Muscle of leg (tissue), 11 donors: ENCODE measurements around the gene GALNT10. TPM values are rescaled to one million over a fixed set of nuclear protein-coding genes. Genes with fewer than 3 reads are reported as not detected.
A peak's percentile ranks its signal among the peaks of the same experiment; 100 is the strongest.

Source experiments
- DNase-seq: peaks from one replicate; pipeline ENCODE4 v3.0.0; 2013
- H3K27ac ChIP-seq: one replicate; pipeline ENCODE4 v1.5.1; 2013; ENCODE audit warnings: mild to moderate bottlenecking, low read length, control low read depth
- H3K27me3 ChIP-seq: one replicate; pipeline ENCODE4 v1.6.1; 2013; ENCODE audit warnings: low read length; ENCODE audit not compliant: control insufficient read depth, insufficient read depth
- H3K36me3 ChIP-seq: one replicate; pipeline ENCODE4 v1.6.1; 2013; ENCODE audit warnings: low read length; ENCODE audit not compliant: control insufficient read depth, insufficient read depth
- H3K4me1 ChIP-seq: one replicate; pipeline ENCODE4 v1.6.1; 2013; ENCODE audit warnings: low read length; ENCODE audit not compliant: control insufficient read depth, insufficient read depth
- H3K4me3 ChIP-seq: one replicate; pipeline ENCODE4 v1.5.1; 2013; ENCODE audit warnings: low read length, control low read depth
- H3K9me3 ChIP-seq: replicated peaks from 2 replicates; pipeline ENCODE4 v1.6.1; 2013; ENCODE audit warnings: low read depth, low read length; ENCODE audit not compliant: control insufficient read depth
- WGBS: methylation state at CpG from one replicate; pipeline ENCODE4 v1.1.5; 2013; ENCODE audit warnings: missing lambda C conversion rate; ENCODE audit not compliant: insufficient coverage; 5-methylcytosine and 5-hydroxymethylcytosine counted together
- polyA plus RNA-seq, 8 donors: library from polyadenylated mRNA; unstranded; fragments of 120-200 nt; gene quantifications; one replicate each; pipeline versions ENCODE4 v1.2.1 to v1.2.3, GENCODE V29; 2013; ENCODE audit warnings: inconsistent platforms in 1 of 8, low replicate concordance in 1 of 8; ENCODE audit not compliant: insufficient read length in 8 of 8, insufficient read depth in 1 of 8
- total RNA-seq: library from RNA; stranded (reverse); fragments of 120-200 nt; gene quantifications from one replicate; pipeline ENCODE4 v1.2.4, GENCODE V29; 2013

The GALNT10 gene
- total and polyA plus RNA-seq, 9 donors: 16.6 to 27.8 (median 20.5) TPM

GRCh38 chr5:154286557-154286956, 96.0 kb downstream of the GALNT10 start:
- no CpG with 5 or more reads among the region's 3 CpGs for WGBS
- Histone ChIP-seq H3K27me3 (no peaks in the 10 kb centered on the region), H3K36me3 (no peaks in the 10 kb centered on the region), H3K9me3 (no peaks in the 10 kb centered on the region), H3K4me1 (peaks cover 11% of the 10 kb centered on the region), H3K4me3 (no peak overlapping the region), H3K27ac (peak overlapping the region; percentile 37)
- no peak for DNase-seq

GRCh38 chr5:154287136-154287535, 96.6 kb downstream of the GALNT10 start:
- Histone ChIP-seq H3K4me3 (no peak overlapping the region), H3K9me3 (no peaks in the 10 kb centered on the region), H3K27me3 (no peaks in the 10 kb centered on the region), H3K27ac (peak overlapping the region; percentile 37), H3K4me1 (peaks cover 14% of the 10 kb centered on the region), H3K36me3 (no peaks in the 10 kb centered on the region)
- WGBS: 45% methylated on average over 2 of the region's 5 CpGs
- peak; percentile 74 for DNase-seq

DNA sequence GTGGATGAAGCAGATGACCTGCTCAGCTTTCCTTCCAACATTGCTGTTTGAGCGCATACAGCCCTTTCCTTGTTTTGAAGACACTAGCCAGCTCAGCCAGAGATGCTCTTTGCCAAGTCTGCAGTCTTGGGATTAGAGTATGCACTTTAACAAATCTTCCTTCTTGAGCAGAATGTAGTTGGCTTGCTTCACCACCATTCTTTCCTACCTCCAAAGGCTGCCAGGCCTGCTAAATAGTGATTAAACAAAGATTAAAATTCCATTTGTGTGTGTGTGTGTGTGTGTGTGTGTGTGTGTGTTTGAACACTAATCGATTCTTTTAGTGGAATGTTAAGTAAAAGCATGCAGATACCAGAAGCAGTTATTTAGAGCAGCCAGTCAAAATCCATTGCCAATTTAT, 97.6 kb downstream of the GALNT10 start:
- no peak overlapping the region for H3K4me3 ChIP-seq
- peaks cover 19% of the 10 kb centered on the region for H3K4me1 ChIP-seq
- peak overlapping the region; percentile 4 for H3K27ac ChIP-seq
- no peaks in the 10 kb centered on the region for H3K36me3 ChIP-seq
- H3K9me3 ChIP-seq: no peaks in the 10 kb centered on the region
- no CpG with 5 or more reads among the region's 2 CpGs for WGBS
- peak; percentile 96 for DNase-seq
- H3K27me3 ChIP-seq: no peaks in the 10 kb centered on the region

GRCh38 chr5:154291917-154292316, 101.4 kb downstream of the GALNT10 start:
- H3K27me3 ChIP-seq: no peaks in the 10 kb centered on the region
- H3K4me3 ChIP-seq: no peak overlapping the region
- 89% methylated on average over 5 of the region's 5 CpGs for WGBS
- H3K4me1 ChIP-seq: peaks cover 15% of the 10 kb centered on the region
- no peaks in the 10 kb centered on the region for H3K9me3 ChIP-seq
- DNase-seq: no peak
- no peak overlapping the region for H3K27ac ChIP-seq
- H3K36me3 ChIP-seq: peaks cover 6% of the 10 kb centered on the region

DNA sequence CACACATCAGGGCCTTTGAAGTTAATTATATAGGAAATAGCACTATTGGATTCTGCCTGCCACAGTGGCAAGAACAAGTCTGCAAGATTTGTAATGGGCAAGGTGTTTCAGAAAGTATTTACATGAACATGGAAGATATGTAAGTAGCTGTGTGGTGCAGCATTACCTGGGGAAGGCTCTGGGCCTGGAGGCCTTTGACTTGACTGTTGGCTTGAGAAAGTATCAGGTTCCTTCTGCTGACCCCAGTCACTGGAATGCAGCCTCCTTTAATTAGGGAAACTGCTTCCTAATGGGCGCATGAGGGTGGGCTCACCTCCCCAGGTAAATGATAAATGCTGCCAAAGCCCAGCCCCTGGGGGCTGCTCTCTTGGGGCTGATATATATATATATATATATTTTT, 102.7 kb downstream of the GALNT10 start:
- no peaks in the 10 kb centered on the region for H3K27me3 ChIP-seq
- H3K4me1 ChIP-seq: peaks cover 8% of the 10 kb centered on the region
- WGBS: no CpG with 5 or more reads among the region's 1 CpG
- H3K36me3 ChIP-seq: peaks cover 11% of the 10 kb centered on the region
- H3K27ac ChIP-seq: no peak overlapping the region
- no peak overlapping the region for H3K4me3 ChIP-seq
- H3K9me3 ChIP-seq: no peaks in the 10 kb centered on the region
- DNase-seq: no peak

DNA sequence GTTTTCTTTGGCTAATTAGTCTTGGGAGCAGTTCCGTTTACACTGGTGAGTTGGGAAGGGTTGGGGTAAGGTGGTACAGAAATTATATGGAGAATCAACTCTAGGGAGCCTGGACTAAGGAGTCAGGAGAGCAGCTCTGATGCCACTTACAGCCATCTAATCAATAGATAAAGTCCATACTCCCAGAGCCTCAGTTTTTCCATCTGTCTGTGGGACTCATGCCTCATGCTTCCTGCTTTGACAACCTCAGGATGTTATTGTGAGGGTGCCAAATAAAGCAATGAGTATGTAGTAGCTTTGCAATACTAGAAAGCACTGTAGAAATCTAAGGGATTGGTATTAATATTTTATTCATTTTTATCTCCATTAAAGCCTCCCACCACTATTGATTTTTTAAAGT, 105.0 kb downstream of the GALNT10 start:
- Histone ChIP-seq H3K4me1 (peaks cover 8% of the 10 kb centered on the region), H3K9me3 (no peaks in the 10 kb centered on the region), H3K27ac (no peak overlapping the region), H3K36me3 (peaks cover 14% of the 10 kb centered on the region), H3K27me3 (no peaks in the 10 kb centered on the region), H3K4me3 (no peak overlapping the region)
- DNase-seq: no peak
- no CpG with 5 or more reads among the region's 1 CpG for WGBS

- Histone ChIP-seq H3K9me3 (no peaks in the 10 kb centered on the region), H3K27ac (no peak overlapping the region), H3K4me3 (no peak overlapping the region), H3K36me3 (peaks cover 14% of the 10 kb centered on the region), H3K27me3 (no peaks in the 10 kb centered on the region), H3K4me1 (peaks cover 11% of the 10 kb centered on the region)
- 73% methylated on average over 4 of the region's 6 CpGs for WGBS
- DNase-seq: no peak
These were observed 106.1 kb downstream of the GALNT10 start for GRCh38 chr5:154296525-154297159.

DNA sequence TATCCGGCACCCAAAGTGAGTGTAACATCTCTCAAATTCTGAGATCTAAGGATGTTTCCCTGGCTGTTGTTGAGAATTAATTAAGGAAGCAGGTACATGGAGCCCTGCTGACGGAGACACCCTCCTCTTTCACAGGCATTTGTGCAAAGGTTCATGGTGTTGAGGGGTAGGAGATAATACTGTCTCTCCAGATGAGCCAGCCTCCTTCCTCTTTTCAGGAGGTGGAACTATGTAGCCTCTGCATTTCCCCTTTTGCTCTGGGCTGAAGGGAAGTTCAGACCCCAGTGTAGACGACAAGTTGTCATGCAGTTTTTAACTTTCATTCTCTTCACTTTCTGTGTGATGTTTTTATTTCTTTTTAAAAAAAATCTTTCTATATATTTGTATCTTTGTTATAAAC, 107.5 kb downstream of the GALNT10 start:
- Histone ChIP-seq H3K36me3 (peaks cover 14% of the 10 kb centered on the region), H3K9me3 (no peaks in the 10 kb centered on the region), H3K27me3 (no peaks in the 10 kb centered on the region), H3K4me1 (peaks cover 5% of the 10 kb centered on the region), H3K27ac (no peak overlapping the region), H3K4me3 (no peak overlapping the region)
- no peak for DNase-seq
- no CpG with 5 or more reads among the region's 3 CpGs for WGBS

DNA sequence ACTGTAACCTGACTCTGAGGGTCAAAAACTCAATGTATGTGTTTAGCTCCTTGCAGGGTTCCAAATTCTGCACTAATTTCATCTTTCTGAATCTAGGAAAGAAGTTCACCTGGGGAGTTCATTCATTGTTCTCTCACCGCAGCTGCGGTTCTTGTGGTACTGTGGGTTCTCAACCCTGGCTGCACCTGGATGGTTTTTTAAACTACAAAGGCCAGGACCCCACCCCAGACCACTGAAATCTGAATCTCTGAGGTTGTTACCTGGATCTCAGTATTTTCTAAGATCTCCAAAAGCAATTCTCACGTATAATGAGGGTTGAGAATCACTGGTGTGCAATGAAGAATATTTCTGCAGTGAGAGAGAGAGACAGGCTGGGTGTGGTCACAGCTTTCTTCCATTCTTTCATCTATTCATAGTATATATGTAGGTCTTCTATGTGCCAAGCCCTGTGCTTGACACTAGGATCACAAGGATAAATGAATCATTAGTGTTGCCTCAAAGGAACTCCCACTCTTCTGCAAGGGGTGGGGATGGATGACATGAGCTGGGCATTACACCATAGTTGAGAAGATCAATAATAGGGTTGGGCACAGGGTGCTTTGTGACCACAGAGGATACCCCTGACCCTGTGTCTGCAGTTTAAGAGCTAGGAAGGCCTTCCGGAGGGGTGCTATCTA, 109.8 kb downstream of the GALNT10 start:
- H3K27ac ChIP-seq: no peak overlapping the region
- H3K9me3 ChIP-seq: peaks cover 7% of the 10 kb centered on the region
- no peak for DNase-seq
- peaks cover 14% of the 10 kb centered on the region for H3K36me3 ChIP-seq
- H3K4me3 ChIP-seq: no peak overlapping the region
- peaks cover 5% of the 10 kb centered on the region for H3K4me1 ChIP-seq
- 88% methylated on average over 1 of the region's 4 CpGs for whole genome bisulfite sequencing
- H3K27me3 ChIP-seq: no peaks in the 10 kb centered on the region

DNA sequence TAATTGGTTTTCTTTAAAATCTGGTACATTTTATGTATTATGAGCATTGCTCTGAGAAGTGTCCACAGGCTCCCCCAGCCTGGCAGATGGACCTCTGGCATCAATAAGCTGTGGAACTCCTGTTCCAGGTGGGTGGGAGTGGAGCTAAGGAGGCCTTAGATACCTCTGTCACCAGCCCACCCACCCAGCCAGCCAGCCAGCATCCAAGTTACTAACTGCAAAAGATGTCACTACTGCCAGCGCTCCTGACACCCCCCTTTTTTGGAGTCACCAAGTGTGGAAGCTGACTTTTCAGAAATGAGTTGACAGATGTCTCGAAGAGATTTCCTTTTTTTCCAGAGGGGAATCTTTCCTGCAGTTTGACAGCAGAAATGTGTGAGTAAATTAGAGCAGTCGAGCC, 111.2 kb downstream of the GALNT10 start:
- H3K36me3 ChIP-seq: peaks cover 7% of the 10 kb centered on the region
- WGBS: no CpG with 5 or more reads among the region's 3 CpGs
- no peak for DNase-seq
- H3K4me3 ChIP-seq: no peak overlapping the region
- peaks cover 10% of the 10 kb centered on the region for H3K9me3 ChIP-seq
- H3K27ac ChIP-seq: peak overlapping the region; percentile 2
- H3K27me3 ChIP-seq: no peaks in the 10 kb centered on the region
- peaks cover 5% of the 10 kb centered on the region for H3K4me1 ChIP-seq
